ENCODE results near the gene GLRX2. TPM values are rescaled to one million over a fixed set of nuclear protein-coding genes. Genes with fewer than 3 reads are reported as not detected.
A peak's percentile ranks its signal among the peaks of the same experiment; 100 is the strongest.

The GLRX2 gene
- polyA plus RNA-seq, 1 of the 3 experiments (the other 2 are of a cell fraction), result 12.8 TPM

GRCh38 chr1:193121616-193122593 lies 16.7 kb upstream of the GLRX2 start, which contains the start of gene CDC73:
CDC73 (plus strand) TSS chr1:193122031; CDS start chr1:193122201, 170 bp downstream.
- peak within 1 kb of the TSS; percentile 93 for H3K9ac ChIP-seq
- TF ChIP-seq EP300 (IDR thresholded peaks at IDR 0.05; ENCODE audit: borderline replicate concordance in 1 of 2, low read depth in 1 of 2, low read length in 1 of 2) (peak in 1 of 2 experiments; percentile 46; a peak in 2 of 4 replicates), SMC3 (IDR thresholded peaks at IDR 0.05; ENCODE audit: low read depth, low read length) (peak; percentile 97), REST (IDR thresholded peaks at IDR 0.05; ENCODE audit: low read depth, low read length) (no peak), MEF2A (IDR thresholded peaks at IDR 0.05; ENCODE audit: borderline replicate concordance, low read depth) (no peak), TAF1 (IDR thresholded peaks at IDR 0.05; ENCODE audit: borderline replicate concordance, low read depth, low read length) (0 out of 2 replicates have a peak, but pooled peaks have one; percentile 68), RFX5 (IDR thresholded peaks at IDR 0.05; ENCODE audit: low read length) (no peak), EZH2phosphoT487 (IDR thresholded peaks at IDR 0.05; ENCODE audit: borderline replicate concordance, low read depth) (no peak), GABPA (IDR thresholded peaks at IDR 0.05; ENCODE audit: low read depth) (no peak), SIN3A (IDR thresholded peaks at IDR 0.05; ENCODE audit: borderline replicate concordance, low read depth, low read length) (peak; percentile 93), NRF1 (IDR thresholded peaks at IDR 0.05; ENCODE audit: low read depth, low read length) (peak; percentile 42), YY1 (IDR thresholded peaks at IDR 0.05; ENCODE audit: low read depth) (peak; percentile 90), IRF3 (IDR thresholded peaks at IDR 0.05; ENCODE audit: low read depth, low read length) (no peak), PBX3 (IDR thresholded peaks at IDR 0.05) (no peak; the same call in 1 of the 2 replicates), POLR2AphosphoS5 (IDR thresholded peaks at IDR 0.05; ENCODE audit: low read depth, low read length) (peak; percentile 75), FOXJ3 (CRISPR knock-in tag; IDR thresholded peaks at IDR 0.05) (no peak), CTCF (IDR thresholded peaks at IDR 0.05) (peak; percentile 81), ELF1 (IDR thresholded peaks at IDR 0.05) (no peak), TEAD4 (IDR thresholded peaks at IDR 0.05; ENCODE audit: borderline replicate concordance, insufficient read depth) (0 out of 2 replicates have a peak, but pooled peaks have one; percentile 25), NFIC (IDR thresholded peaks at IDR 0.05; ENCODE audit: borderline replicate concordance) (peak; percentile 91), CHD2 (IDR thresholded peaks at IDR 0.05; ENCODE audit: low read length, partially characterized antibody) (peak; percentile 51), FOXM1 (IDR thresholded peaks at IDR 0.05; ENCODE audit: low read depth) (0 out of 2 replicates have a peak, but pooled peaks have one; percentile 11), JUND (IDR thresholded peaks at IDR 0.05) (no peak), RAD21 (IDR thresholded peaks at IDR 0.05; ENCODE audit: low read length) (peak; percentile 71)
- TF ChIP-seq, protein P1, sequence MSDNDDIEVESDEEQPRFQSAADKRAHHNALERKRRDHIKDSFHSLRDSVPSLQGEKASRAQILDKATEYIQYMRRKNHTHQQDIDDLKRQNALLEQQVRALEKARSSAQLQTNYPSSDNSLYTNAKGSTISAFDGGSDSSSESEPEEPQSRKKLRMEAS (IDR thresholded peaks at IDR 0.05; ENCODE audit: low read depth), result peak; percentile 78

More at GRCh38 chr1:193121616-193122593, 16.7 kb upstream of the GLRX2 start, which contains the start of gene CDC73:
- peaks cover 10 to 15% of the 10 kb centered on the region in 2 experiments for H3K36me3 ChIP-seq (replicated peaks in 1 of 2; ENCODE audit: control insufficient read depth in 1 of 2, insufficient read depth in 2 of 2, low read length in 1 of 2)
- H3K4me3 ChIP-seq (ENCODE audit: low read depth in 2 of 2, low read length in 1 of 2), result peak within 1 kb of the TSS; percentile 78 to 80
- H3K9me3 ChIP-seq, result no peaks in the 10 kb centered on the region
- H3K27me3 ChIP-seq (ENCODE audit: insufficient read depth), result no peaks in the 10 kb centered on the region
- peak within 1 kb of the TSS; percentile 97 for H3K27ac ChIP-seq (ENCODE audit: low read depth in 2 of 2, low read length in 1 of 2)
- H4K20me1 ChIP-seq (ENCODE audit: insufficient read depth), result peaks cover 19% of the 10 kb centered on the region
- peak within 1 kb of the TSS; percentile 90 for H2AFZ ChIP-seq (ENCODE audit: low read depth)
- peak within 1 kb of the TSS; percentile 74 for H3K4me2 ChIP-seq
- peaks cover 0 to 4% of the 10 kb centered on the region in 2 experiments; a peak in 3 of 4 replicates for H3K4me1 ChIP-seq (ENCODE audit: control insufficient read depth in 1 of 2, insufficient read depth in 2 of 2, low read depth in 1 of 2, low read length in 1 of 2)
- DNase-seq, result peak; percentile 98
- ChIA-PET POLR2A (interaction anchor here (0.5 to 2.5 kb wide), 3 partner anchors 14 to 63 kb away, joined by 3 to 14 read pairs (median 5); partner anchors contain the start of genes GLRX2, RO60 and UCHL5), CTCF (interaction anchor here (0.6 to 3.9 kb wide), 28 partner anchors 10 to 644 kb away, joined by 3 to 35 read pairs (median 4); partner anchors contain the start of genes GLRX2, RGS2, RO60 and UCHL5)
- H3F3A ChIP-seq (replicated peaks; ENCODE audit: insufficient read depth), result peaks cover 11% of the 10 kb centered on the region
- no peaks in the 10 kb centered on the region for H3K9me2 ChIP-seq
- WGBS (ENCODE audit: low lambda C conversion rate), result under 1% methylated on average over 54 of the region's 85 CpGs
- peaks cover 47% of the 10 kb centered on the region for H3K79me2 ChIP-seq (ENCODE audit: insufficient read depth)
